ENCODE measurements around the gene ZNF580.

DNA sequence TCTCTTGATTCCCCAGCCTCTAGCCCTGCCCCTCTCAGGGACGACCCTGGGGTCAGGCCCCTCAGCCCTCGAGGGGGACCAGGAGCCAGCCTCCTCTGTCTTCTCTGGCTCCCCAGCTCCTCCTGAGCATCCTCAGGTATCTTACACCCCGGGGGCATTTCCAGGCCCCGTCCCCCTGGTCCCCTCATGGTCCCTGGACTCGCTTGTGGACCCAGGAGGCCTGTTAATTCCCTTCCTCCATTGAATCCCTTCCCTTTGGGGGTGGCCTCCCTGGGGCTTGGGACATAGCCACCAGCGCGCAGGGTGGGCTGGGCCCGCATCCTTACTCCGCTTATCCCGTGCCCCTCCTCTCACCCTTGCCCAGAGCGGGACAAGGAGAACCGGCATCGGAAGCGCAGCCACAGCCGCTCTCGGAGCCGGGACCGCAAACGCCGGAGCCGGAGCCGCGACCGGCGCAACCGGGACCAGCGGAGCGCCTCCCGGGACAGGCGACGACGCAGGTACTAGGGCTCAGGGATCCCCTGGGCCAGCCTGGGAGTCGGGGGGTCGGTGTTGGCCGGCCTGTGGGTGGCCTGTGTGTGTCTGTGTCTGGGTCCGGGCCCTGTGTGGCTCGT is 18.2 kb downstream of the ZNF580 start:
- TF ChIP-seq POLR2A (IDR thresholded peaks at IDR 0.05) = no peak
- TF ChIP-seq, protein P1, sequence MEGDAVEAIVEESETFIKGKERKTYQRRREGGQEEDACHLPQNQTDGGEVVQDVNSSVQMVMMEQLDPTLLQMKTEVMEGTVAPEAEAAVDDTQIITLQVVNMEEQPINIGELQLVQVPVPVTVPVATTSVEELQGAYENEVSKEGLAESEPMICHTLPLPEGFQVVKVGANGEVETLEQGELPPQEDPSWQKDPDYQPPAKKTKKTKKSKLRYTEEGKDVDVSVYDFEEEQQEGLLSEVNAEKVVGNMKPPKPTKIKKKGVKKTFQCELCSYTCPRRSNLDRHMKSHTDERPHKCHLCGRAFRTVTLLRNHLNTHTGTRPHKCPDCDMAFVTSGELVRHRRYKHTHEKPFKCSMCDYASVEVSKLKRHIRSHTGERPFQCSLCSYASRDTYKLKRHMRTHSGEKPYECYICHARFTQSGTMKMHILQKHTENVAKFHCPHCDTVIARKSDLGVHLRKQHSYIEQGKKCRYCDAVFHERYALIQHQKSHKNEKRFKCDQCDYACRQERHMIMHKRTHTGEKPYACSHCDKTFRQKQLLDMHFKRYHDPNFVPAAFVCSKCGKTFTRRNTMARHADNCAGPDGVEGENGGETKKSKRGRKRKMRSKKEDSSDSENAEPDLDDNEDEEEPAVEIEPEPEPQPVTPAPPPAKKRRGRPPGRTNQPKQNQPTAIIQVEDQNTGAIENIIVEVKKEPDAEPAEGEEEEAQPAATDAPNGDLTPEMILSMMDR (IDR thresholded peaks at IDR 0.05) = no peak

All from uterus (tissue), 2 donors.